ENCODE measurements around the gene OPHN1.

OPHN1 gene, protein sequence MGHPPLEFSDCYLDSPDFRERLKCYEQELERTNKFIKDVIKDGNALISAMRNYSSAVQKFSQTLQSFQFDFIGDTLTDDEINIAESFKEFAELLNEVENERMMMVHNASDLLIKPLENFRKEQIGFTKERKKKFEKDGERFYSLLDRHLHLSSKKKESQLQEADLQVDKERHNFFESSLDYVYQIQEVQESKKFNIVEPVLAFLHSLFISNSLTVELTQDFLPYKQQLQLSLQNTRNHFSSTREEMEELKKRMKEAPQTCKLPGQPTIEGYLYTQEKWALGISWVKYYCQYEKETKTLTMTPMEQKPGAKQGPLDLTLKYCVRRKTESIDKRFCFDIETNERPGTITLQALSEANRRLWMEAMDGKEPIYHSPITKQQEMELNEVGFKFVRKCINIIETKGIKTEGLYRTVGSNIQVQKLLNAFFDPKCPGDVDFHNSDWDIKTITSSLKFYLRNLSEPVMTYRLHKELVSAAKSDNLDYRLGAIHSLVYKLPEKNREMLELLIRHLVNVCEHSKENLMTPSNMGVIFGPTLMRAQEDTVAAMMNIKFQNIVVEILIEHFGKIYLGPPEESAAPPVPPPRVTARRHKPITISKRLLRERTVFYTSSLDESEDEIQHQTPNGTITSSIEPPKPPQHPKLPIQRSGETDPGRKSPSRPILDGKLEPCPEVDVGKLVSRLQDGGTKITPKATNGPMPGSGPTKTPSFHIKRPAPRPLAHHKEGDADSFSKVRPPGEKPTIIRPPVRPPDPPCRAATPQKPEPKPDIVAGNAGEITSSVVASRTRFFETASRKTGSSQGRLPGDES

DNA sequence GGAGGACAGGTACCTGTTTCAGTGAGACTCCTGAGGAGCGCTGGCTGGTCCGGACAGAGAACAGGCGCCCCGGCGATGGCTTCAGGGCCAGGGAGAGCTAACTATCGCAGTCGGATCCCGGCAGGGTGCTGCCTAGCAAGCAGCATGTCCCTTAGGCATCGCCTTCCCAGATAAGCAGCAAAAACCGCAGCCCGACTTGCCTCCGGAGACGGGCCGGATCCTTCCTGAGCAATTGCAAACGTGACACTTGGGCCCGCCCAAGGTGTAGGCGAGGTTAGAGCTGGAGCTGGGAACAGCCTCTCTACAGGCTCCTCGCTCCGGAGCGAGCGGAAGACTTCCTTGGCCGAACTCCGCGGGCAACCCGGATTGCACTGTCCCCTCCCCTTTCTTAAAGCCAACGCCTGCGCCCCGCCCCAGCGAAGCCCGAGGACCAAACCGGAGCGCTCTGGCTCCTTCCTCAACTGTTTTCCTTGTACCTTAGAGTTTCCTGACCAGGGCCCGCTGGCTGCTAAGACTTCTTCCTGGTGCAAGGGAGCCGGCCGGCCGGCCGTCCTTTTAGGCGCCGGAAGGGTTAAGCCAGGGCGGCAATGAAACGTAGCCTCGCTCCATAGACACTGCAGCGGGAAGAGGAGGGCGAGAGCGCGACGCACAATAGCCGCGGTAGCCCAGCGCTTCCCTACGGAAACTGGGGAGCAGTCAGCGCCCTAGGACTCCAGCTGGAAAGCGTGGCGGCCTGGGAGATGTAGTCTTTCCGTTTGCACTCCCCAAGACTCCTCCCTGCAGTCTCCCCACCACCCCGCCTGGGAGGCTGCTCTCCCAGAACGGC, at the start of gene OPHN1:
OPHN1 (minus strand) TSS at position 341 of the 826 bp plus-strand sequence. CDS start 475 bp downstream, outside the sequence.
- DNase-seq (ENCODE audit: low spot score) = peak; percentile 68
- ChIA-PET CTCF (interaction anchor here (0.6 to 0.8 kb wide), 2 partner anchors 234 to 237 kb away, joined by 3 to 4 read pairs; no protein-coding TSS in a partner anchor), POLR2A (ENCODE audit: low non-redundant PET) (no interaction called here)
- TF ChIP-seq, protein P1, sequence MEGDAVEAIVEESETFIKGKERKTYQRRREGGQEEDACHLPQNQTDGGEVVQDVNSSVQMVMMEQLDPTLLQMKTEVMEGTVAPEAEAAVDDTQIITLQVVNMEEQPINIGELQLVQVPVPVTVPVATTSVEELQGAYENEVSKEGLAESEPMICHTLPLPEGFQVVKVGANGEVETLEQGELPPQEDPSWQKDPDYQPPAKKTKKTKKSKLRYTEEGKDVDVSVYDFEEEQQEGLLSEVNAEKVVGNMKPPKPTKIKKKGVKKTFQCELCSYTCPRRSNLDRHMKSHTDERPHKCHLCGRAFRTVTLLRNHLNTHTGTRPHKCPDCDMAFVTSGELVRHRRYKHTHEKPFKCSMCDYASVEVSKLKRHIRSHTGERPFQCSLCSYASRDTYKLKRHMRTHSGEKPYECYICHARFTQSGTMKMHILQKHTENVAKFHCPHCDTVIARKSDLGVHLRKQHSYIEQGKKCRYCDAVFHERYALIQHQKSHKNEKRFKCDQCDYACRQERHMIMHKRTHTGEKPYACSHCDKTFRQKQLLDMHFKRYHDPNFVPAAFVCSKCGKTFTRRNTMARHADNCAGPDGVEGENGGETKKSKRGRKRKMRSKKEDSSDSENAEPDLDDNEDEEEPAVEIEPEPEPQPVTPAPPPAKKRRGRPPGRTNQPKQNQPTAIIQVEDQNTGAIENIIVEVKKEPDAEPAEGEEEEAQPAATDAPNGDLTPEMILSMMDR (conservative IDR thresholded peaks at IDR 0.05; ENCODE audit: low read depth) = no peak
- peak within 1 kb of the TSS; percentile 89 for H3K27ac ChIP-seq

DNA sequence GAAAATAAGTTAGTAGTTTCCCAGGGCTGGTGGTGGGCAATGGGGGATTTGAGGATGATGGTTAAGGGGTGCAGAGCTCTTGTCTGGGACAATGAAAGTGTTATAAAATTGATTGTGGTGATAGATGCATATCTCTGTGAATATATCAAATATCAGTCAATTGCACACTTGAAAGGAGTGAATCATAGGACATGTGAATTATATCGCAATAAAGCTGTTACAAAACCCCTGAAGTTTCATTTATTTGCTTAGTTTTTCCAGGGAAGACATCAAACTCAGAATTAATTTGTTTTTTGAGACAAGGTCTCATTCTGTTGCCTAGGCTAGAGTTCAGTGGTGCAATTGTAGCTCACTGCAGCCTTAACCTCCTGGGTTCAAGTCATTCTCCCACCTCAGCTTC, 47.7 kb upstream of the OPHN1 start:
- TF ChIP-seq, protein P1 (conservative IDR thresholded peaks at IDR 0.05; ENCODE audit: low read depth) = no peak
- no peak overlapping the region for H3K27ac ChIP-seq
- ChIA-PET CTCF (interaction anchor here (0.5 to 1.0 kb wide), 2 partner anchors 9 to 56 kb away, joined by 3 to 6 read pairs; no protein-coding TSS in a partner anchor), POLR2A (ENCODE audit: low non-redundant PET) (no interaction called here)
- no peak for DNase-seq (ENCODE audit: low spot score)

DNA sequence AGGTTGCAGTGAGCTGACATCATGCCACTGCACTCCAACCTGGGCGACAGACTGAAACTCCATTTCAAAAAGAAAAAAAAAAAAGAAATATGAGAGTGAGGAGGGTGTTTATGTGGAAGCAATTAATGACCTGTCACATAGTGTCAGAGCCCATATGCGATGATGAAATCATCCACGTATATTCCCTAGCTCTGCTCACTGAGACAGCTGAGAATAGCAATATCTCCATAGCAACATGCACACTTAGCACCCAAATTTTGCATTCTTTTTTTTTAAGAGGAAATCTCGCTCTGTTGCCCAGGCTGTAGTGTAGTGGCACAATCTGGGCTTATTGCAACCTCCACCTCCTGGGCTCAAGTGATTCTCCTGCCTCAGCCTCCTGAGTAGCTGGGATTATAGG, 31.5 kb upstream of the OPHN1 start:
- POLR2A ChIA-PET (ENCODE audit: low non-redundant PET) = no interaction called here

DNA sequence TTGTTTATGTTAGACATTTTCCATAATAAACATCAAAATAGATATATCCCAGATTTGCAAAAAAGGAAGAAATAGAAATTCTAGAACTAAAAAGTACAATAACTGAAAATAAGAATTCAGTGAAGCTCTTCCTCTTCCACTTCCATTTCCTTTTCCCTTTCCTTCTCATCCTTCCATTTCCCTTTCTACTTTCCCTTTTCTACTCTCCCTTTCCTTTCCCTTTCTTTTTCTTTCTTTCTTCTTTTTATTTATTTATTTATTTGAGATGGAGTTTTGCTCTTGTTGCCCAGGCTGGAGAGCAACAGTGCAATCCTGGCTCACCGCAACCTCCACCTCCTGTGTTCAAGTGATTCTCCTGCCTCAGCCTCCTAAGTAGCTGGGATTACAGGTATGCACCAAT, 30.6 kb upstream of the OPHN1 start:
- ChIA-PET POLR2A (ENCODE audit: low non-redundant PET) (no interaction called here), CTCF (no interaction called here)
- no peak for DNase-seq (ENCODE audit: low spot score)
- no peak overlapping the region for H3K27ac ChIP-seq
- TF ChIP-seq, protein P1 (conservative IDR thresholded peaks at IDR 0.05; ENCODE audit: low read depth) = no peak

More for the DNA sequence above, 31.5 kb upstream of the OPHN1 start:
- H3K27ac ChIP-seq = no peak overlapping the region
- DNase-seq (ENCODE audit: low spot score) = no peak
- CTCF ChIA-PET = no interaction called here
- TF ChIP-seq, protein P1 (conservative IDR thresholded peaks at IDR 0.05; ENCODE audit: low read depth) = no peak

DNA sequence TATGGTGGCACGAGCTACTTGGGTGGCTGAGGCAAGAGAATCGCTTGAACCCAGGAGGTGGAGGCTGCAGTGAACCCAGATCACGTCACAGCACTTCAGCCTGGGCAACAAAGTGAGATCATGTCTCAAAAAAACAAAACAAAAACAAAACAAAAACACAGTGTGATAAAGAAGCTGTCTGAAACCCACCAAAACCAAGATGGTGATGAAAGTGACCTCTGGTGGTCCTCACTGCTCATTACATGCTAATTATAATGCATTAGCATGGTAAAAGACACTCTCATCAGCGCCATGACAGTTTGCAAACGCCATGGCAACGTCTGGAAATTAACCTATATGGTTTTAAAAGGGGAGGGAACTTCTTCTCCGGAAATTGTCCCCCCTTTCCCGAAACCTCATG, 29.4 kb upstream of the OPHN1 start:
- TF ChIP-seq, protein P1 (conservative IDR thresholded peaks at IDR 0.05; ENCODE audit: low read depth) = peak; percentile 34
- DNase-seq (ENCODE audit: low spot score) = no peak
- POLR2A ChIA-PET (ENCODE audit: low non-redundant PET) = no interaction called here
- H3K27ac ChIP-seq = no peak overlapping the region
- CTCF ChIA-PET = interaction anchor here (0.6 kb wide), 1 partner anchor 64 kb away, joined by 3 read pairs; no protein-coding TSS in a partner anchor

DNA sequence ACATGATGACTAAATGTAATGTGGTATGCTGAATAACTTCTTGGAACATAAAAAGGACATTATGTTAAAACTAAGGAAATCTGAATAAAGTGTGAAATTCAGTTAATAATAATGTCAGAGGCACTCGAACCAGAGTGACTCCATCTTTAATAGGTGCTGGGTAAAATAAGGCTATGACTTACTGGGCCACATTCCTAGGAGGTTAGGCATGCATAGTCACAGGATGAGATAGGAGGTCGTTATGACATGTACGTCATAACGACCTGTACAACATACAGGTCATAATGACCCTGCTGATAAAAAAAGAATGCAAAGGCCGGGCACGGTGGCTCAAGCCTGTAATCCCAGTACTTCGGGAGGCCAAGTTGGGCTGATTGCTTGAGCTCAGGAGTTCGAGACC, 28.9 kb upstream of the OPHN1 start:
- TF ChIP-seq, protein P1 (conservative IDR thresholded peaks at IDR 0.05; ENCODE audit: low read depth) = no peak
- ChIA-PET POLR2A (ENCODE audit: low non-redundant PET) (no interaction called here), CTCF (interaction anchor here (0.6 kb wide), 1 partner anchor 64 kb away, joined by 3 read pairs; no protein-coding TSS in a partner anchor)
- no peak for DNase-seq (ENCODE audit: low spot score)
- H3K27ac ChIP-seq = no peak overlapping the region

Measured in RWPE1 (cell line).